Stimulated activated CD8-positive, alpha-beta memory T cell treated with anti-CD3 and anti-CD28 coated beads, Interleukin-12 subunit alpha, Interleukin-12 subunit beta, amount 100 ng/mL, for 24 hours (primary cell): ENCODE data around the gene SORCS2.

ENCODE experiments used
- DNase-seq: peaks from one replicate; pipeline ENCODE4 v3.0.0-alpha.2; 2020; ENCODE audit errors: extremely low read depth

The SORCS2 gene

DNA sequence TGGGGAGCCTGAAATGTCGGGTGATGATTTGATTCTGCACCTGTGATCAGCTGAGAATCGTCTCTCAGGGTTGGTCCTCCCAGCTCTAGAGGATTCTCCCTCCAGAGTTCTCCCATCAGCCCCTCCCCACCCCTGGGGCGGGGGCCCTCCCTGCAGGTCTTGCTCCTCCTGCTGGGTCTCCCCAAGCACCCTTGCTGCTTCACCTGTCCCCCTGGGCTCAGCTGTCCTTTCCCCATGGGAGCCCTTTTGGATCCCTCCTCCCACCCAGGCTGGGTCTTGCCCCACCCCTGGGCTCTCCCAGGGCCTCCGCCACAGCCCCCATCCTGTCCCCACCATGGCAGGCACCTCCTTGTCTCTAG is 220.2 kb downstream of the SORCS2 start:
- DNase-seq = no peak

DNA sequence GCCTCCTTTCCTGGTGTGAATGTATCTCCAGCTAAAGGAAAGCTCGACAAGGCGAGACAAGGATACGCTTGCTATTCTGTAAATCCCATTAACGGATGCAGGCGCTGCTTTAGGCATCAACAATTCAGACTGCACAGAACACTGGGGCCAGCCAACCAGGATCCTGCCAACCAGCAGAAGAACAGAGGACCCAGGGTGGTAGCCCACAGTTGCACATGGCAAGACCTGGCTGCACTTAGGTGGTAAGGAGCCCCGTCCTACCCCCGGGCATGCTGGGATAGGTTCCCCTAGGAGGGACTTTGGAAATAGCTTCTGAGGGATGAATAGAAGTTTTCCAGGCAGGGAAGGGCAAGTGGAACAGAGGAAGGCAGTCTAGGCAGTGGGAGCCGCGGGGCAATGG is 221.7 kb downstream of the SORCS2 start:
- no peak for DNase-seq

DNA sequence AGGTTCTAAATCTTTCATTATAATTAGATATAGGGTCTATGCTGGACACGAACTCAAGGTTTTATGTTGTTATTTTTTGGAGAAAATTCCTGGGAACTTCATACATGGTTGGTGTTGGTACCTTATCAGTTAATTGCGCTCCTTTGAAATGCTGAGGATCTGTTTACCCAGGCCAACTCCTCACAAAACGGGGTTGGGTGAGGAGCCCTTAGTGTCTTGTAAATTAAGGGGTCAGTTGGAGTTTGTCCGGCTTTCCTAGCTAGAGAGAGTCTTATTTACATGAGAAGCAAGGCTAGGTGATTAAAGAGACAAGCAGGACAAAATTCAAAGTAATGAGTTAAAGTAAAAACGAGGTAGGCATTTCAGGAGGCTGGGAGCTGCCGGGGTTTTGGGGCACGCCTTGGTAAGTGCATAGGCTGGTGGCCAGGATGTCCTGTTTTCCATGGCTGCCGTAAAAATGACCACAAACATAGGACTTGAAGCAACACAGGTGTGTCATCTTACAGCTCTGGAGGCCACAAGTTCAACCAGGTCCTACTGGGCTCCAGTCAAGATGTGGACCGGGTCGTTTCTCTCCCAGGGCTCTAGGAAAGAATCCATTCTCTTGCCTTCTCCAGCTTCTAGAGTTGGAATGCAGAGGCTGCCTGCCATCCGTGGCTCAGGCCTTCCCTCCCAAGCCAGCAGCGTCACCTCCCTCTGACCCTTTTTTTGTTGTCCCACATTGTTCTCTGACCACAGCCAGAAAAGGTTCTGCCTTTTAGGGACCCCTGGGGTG is 222.6 kb downstream of the SORCS2 start:
- no peak for DNase-seq

DNA sequence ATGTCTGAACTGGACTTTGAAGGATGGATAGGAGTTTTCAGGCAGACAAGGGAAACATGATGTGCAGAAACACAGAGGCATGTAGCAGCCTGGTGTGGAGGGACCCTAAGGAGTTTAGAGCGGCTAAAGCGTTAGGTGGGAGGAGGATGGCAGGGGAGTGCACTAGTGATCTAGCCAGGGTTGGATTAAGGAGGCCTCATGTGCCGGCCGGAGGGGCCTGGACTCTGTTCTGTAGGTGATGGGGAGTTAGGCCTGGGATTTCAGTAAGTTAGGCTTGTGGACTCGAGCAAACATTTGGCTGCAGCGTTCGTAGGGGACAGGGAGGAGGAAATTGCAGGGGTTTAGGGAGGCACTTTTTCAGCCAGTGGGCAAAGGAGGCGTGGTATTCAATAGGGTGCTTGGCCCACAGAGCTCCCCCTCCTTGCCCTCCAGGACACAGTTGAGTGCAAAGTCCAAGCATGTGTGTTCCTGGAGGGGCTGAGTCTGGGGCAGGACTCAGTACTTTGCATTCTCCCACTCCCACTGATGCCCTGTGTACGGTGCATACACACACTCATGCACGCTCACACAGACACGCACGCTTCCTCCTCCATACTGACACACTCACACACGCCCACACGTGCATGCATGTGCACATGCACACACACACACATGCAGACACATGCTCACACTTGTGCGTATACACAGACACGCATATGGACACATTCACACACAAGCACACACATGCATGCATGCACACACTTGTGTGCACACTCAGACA is 223.8 kb downstream of the SORCS2 start:
- DNase-seq = no peak

DNA sequence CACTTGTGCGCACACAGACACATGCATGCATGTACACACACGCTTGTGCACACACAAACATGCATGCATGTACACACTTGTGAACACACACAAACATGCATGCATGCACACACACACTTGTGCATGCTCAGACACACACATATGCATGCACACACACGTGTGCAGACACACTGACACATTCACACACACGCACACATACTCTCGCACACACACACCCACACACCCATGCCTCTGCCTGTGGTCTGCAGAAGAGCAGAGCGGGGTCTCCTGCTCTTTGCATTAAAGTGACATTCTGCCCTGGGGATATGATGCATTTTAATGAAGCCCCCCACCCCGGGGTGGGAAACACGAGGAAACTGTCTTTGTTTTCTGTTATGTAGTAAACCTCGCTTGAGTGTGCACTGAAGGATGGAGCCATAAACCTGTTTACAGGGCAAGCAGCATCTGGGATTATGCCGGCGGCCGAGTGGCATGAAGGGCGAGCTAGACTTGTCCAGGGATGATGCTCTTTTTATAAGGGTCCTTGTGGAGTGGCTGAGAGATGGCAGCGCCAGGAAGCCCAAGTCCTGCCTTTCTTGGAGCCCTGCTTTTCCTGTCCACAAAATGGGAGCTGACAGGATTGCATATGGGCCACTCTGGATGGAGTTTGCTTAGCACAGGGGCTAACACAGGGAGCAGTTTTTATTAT is 224.6 kb downstream of the SORCS2 start:
- no peak for DNase-seq

DNA sequence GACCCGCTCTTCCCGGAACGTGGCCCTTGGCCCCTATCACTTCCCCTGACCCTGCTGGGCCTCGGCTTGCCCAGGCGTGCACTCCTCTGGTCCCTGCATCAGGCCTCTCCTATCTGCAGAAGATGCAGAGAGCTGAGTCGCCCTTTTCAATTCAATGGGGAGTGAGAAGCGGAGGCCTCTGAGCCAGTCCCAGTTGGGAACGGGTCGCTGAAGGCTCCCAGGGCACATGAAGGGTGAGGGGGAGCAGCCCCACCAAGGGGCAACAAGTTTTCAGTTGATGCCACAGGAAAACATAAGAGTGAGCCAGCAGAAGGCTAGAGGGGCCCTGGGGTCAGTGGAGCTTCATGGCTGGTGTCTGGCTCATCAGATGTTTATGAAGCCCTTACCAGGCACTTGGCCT is 225.3 kb downstream of the SORCS2 start:
- DNase-seq = no peak

DNA sequence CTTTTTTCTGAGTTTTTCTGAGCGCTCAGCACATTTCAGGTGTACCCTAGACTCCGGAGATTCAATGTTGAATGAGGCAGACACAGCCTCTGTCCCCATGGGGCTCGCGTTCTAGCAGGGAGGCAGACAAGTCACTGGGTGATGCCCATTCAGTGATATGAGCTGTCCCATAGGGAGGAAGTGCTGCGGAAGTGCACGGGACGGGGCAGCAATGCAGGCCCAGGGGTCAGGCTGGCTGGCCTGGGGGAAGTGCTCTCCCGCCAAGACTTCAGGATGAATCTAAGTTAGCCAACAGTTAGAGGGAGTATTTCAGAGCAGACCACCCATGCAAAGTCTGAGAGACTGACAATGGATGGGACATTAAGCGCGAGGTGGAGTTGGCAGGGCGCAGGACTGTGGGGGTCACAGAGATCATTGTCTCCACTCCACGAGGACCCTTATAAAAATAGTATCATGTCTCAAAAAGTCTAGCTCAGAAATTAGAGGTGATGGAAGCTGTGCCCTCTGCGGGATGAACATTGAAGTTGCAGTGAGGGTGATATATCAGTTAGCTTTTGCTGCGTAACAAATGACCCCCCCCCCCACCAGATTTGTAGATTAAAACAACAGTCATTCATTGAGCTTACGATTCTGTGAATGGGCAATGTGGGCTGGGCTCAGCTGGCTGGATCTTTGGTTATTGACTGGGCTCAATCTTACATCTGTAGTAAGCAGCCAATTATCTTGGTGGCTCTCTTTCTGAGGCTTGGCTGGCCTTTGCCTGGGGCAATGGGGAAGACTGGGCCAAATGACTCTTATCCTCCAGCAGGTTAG is 226.0 kb downstream of the SORCS2 start:
- no peak for DNase-seq

DNA sequence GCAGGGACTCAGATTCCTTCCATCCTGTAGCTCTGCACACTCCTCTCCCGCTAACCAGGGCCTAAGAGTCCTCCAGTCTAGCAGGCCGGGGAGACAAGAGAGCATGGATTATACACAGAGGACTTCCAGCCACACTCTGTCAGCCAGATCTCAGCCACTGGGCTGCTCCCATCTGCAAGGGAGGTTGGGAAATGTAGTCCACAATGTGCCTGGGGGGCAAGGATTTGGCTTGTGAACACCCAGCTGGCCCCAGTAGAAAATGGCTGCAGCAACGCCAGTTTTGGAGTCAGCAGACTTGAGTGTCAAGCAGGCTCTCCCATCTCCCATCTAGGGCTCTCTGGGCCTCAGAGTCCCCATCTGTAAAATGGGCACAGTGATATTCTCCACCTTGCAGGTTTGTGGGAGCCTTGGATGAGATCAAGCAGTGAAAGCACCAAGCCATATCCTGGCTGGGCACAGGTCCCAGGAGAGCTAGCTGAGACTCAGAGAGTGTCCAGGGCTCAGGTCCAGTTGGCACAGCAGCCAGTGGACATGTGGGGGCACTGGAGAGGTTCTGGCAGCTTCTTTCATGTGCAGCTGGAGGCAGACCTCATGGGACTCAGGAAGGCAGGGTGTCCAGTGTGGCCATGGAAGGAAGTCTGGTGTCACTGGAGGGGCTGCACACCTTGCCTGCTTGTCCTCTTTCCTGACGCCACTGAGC is 227.8 kb downstream of the SORCS2 start:
- no peak for DNase-seq

DNA sequence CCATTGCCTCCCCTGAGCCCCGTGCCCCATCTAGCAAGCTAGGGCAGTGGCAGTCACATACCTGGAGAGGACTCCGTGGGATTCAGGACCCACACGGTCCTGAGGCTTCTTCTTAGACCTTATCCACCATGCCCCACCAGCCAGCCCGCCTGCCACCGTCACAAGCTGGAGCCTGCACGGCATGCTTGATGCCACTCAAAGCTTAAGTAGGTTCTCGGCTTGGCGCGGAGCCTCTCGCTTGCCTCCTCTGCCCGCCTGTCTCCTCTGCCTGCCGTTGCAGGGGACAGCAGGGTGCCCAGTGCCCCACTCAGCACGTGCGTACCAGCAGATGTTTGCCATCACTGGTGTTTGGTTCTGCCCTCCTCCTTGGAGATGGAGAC is 228.3 kb downstream of the SORCS2 start:
- no peak for DNase-seq

DNA sequence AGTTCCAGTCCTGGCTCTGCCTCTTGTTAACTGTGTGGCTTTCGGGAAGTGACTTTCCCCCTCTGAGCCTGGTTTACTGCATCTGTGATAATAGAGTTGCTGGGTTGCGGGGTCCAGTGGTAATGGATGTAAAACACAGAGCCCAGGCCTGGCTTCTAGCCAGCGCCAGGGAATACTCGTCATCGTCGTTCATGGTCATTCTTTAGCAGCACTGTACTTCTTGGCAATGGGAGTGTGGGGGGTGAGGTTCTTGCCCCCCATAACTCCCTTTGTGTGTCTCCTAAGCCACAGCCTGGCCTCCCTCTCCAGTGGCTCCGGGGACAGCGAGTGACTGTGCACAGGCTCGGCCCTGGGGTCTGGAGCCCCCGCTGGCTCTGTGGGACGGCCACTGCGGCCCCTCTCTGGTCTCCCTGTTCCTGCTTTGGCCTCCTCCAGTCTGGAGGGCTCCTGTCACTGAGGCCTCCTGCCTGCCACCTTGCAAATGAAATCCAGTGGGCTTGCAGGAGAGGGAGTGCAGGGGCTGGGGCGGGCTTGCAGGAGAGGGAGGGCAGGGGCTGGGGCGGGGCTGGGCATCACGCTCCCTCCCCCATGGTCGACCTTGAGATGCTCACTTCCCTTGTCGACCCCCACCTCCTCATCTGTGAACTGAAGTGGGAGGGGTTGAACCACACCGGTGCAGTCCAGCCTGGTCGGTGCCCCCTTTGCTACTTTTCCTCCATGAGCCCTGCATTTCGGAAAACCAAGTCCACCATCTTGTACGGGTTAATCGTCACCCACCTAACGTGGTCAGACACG is 229.2 kb downstream of the SORCS2 start:
- DNase-seq = no peak

DNA sequence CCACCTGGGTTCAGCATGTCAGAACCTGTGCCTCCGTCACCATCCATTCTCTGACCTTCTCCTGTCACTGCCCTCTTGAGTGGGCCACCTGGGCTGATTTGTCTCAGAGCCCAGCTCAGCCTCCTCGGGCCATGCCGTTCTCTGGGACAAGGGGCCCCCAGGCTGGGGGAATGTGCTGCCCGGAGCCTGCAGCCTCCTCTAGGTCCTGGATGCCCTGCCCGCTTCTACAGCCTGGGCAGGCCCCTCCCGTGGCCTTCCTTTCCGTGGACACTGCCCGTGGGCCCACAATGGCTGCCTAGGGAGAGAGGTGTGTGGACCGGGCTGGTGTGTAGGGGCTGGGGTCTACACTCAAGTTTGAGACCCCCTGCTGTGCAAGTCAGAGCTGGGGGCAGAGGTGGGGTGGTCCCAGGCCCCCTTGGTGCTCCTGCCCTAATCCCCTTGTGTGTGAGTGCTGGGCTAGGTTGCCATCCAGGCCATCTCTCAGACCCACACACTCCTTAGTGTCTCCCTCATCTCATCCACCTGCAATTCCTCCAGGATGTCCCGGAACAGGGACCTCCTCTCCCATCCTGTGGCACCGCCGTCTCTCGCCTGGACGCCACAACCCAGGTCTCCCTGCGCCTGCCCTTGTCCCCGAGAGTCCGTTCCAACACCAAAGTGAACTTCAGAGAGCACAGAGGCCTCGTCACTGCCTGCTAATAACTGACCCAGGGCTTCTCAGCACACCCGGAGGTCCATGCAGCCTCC is 230.0 kb downstream of the SORCS2 start:
- no peak for DNase-seq

DNA sequence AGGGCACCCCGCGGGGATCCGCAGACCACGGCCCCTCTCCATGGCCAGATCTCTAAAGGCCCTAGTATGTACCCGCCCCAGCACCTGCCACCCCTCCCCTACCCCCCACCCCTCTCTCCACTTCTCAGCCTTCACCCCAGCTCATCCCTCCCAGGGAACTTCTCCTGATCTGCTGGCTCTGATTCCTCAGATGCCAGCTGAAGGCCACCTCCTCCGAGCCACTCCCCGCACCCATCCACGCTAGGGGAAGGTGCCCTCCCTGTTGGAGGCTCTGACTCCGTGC is 230.5 kb downstream of the SORCS2 start:
- no peak for DNase-seq

DNA sequence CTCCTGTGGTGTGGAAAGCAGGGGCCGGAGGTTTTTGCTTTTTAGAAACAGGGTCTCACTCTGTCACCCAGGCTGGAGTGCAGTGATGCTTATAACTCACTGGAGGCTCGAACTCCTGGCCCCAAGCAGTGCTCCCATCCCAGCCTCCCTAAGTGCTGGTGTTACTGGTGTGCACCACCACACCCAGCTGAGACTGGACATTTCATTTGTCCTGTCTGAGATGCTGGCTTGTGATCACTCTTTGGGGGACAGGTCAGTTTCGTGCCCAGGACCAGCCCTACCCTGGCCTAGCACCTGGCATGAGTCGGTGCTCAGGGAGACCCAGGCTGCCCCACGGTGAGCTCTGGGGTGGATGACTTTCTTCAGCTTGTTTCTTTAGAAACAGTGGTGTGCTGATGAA is 231.1 kb downstream of the SORCS2 start:
- no peak for DNase-seq

DNA sequence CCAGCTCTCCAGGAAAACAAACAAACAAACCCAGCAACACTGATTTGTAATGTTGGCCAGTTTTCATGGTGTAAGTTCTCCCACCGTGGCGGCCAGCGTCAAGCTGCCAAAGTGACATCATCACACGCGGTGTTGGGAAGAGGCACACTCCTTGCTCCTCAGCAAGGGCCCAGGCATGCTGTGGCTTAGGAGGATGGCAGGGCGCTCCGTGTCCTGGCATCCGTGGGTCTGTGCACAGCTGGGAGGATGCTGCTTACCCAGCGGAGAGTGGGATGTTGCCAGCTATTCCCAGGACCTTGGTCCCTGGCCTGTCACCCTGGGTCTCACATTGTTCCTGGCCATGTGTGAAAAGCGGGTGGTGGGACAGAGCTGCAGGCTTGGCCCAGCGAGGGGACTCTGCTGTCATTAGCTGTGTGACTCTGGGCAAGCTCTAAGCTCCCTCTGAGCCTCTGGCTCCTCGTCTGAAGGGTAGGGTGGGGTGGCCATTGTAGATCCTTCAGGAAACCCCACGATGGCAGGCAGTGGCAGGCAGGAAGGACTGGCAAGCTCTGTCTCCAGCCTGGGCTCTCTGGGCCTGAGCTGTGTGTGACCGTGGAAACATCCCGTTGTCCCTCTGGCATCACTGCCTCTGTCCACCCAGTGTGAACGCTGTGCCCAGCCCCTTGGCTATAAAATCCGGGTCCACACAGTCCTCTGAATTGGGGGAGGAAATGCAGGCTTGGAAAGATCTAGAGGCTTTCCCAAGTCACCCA is 231.6 kb downstream of the SORCS2 start:
- DNase-seq = no peak

DNA sequence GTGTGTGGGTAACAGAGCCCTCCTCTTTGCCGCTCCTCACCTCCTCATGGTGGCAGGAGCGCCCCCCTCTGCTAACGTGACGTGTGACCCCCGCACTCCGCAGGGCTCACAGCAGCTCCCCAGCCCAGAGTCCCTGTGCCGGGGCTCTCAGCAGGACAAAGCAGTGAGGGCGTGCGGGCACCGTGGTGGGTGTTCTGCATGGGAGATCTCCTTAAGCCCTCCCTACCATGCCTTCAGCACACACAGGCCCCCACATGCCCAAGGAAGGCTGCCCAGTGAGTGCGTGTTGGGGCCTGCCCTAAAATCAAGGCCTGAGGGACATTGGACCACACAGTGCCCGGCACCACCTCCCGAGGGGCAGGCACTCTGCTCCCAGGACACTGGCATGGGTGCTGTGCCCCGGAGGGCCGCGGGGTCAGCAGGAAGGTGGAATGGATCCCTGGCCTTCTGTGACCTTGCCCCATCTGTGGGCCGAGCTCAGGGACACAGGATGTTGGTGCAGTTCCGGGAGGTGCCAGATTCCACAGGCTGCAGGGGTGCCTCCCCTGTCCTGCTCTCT is 232.3 kb downstream of the SORCS2 start:
- DNase-seq = no peak

DNA sequence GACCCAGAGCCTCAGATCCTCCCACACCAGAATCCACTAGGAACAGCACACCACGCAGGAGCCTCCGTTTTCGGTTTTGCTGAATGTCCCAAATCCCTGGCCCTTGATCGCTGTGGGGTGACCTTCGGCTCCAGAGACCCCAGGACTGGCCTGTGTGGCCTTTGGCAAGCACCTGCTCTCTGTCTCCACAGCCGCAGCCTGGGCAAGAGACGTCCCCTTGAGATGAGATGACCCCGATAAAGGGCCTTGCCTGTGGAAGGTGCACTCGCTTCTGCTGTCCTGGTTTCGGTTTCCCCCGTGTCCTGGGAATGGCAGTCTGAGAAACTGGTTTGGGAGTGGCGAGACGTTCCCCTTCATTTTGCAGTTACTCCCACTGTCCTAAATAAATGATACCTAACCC is 232.8 kb downstream of the SORCS2 start:
- DNase-seq = no peak

DNA sequence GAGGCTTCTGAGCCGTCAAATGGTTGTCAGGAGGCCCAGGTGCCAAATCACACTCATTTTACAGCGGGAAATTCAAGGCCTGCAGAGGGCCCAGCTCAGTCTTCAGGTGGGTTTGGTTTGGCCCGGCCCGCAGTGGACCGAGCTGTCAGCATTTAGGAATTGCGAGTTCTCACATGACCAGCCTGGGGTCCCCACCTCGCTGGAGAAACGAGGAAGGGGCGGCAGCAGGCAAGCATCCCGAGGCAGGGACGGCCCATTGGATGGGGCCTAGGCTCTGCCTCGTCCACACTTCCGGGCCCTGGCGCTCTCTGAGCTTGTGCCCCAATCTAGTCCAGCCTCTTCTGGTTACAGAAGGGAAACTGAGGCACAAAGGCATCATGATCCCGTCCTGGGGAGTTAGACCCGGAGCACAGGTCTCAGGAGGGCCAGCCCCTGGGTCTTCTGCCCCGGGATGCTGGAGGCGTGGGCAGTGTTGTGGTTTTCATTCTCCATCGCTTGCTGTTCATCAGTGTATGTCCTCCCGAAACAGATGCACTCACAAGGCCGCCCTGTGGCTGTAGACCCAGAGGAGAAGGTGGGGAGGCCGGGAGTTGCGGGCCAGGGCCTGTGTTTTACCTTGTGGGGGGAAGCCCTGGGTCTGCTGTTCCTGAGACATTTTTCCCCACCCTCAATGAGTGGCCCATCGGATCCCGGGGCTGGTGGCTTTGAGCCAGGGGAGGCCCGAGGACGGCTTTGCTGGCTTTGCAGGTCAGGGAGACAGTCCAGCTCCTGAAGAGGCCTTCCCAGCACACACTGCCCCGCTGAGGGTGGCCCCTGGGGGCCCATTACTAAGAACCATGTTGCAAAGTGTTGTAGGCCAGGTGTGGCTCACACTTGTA is 233.5 kb downstream of the SORCS2 start:
- DNase-seq = no peak

DNA sequence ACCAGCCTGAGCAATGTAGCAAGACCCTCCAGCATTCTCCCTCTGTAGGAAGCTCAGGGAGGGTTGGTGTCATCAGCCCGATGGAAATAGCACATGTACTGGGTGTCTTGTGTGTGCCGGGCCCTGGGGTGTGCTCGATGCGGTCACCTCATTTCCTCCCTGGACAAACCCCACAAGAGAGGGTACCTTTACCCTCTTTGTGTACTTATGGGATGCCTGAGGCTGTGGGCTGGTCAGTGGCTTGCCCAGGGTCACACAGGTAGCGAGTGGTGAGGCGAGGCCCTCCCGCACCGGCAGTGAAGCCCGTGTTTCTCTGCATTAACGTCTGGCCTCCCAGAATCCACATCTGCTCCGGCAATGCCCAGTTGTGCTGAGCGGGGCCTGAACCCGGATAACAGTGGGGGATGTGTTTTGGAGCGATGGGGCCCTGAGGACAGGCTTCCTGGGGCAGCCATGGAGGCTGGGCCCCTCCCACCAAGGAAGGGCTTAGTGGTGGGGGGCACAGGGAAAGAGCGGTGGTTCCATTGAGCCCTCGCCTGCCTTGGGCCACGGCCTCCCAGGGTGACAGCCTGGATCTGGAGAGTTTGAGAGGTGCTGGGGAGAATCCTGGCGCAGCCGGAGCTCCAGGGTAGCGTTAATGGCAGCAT is 234.3 kb downstream of the SORCS2 start:
- DNase-seq = no peak
